Measurements from ENCODE around the gene MKS1. TPM values are rescaled to one million over a fixed set of nuclear protein-coding genes. Genes with fewer than 3 reads are reported as not detected.

MKS1 gene
- total RNA-seq, 1 experiment from 2014 or later = 24.8 TPM

- Histone ChIP-seq H4K8ac (replicated peaks; ENCODE audit: insufficient read length, low read depth, low read length) (no peak overlapping the region), H3K27me3 (ENCODE audit: insufficient read depth, low read length) (no peaks in the 10 kb centered on the region), H3K23ac (ENCODE audit: insufficient read length, low read depth, low read length) (no peak overlapping the region), H3K4ac (ENCODE audit: low read depth, low read length) (no peak overlapping the region), H3K23me2 (ENCODE audit: insufficient read length, low read depth, low read length, poor library complexity, severe bottlenecking) (peaks cover 7% of the 10 kb centered on the region), H2BK20ac (ENCODE audit: low read depth, low read length, poor library complexity, severe bottlenecking) (no peak overlapping the region), H2BK120ac (ENCODE audit: low read depth, low read length, poor library complexity, severe bottlenecking) (no peak overlapping the region), H2AFZ (ENCODE audit: low read length) (no peak overlapping the region), H2BK15ac (ENCODE audit: low read depth, low read length) (no peak overlapping the region), H2AK5ac (ENCODE audit: insufficient read length, low read length) (no peak overlapping the region), H3K79me1 (ENCODE audit: insufficient read depth, low read depth, low read length, poor library complexity, severe bottlenecking) (no peaks in the 10 kb centered on the region), H3K9ac (ENCODE audit: extremely low read depth, insufficient read length, low read length) (no peak overlapping the region), H3K4me2 (ENCODE audit: insufficient read depth, insufficient read length, low read length) (peak overlapping the region; percentile 94), H3K56ac (ENCODE audit: insufficient read length, low read depth, low read length) (no peak overlapping the region), H3K79me2 (ENCODE audit: insufficient read depth, low read length) (no peaks in the 10 kb centered on the region), H3K18ac (ENCODE audit: insufficient read length, low read depth, low read length) (no peak overlapping the region), H4K20me1 (ENCODE audit: control insufficient read depth, insufficient read depth, insufficient read length) (no peaks in the 10 kb centered on the region), H2BK5ac (ENCODE audit: insufficient read length, low read length) (no peak overlapping the region), H3T11ph (ENCODE audit: low read length) (no peak overlapping the region), H3K9me3 (ENCODE audit: control insufficient read depth, low read depth, low read length) (no peaks in the 10 kb centered on the region), H2BK12ac (ENCODE audit: insufficient read length, low read depth, low read length) (no peak overlapping the region), H3K14ac (ENCODE audit: insufficient read depth, low read length) (no peak overlapping the region), H4K91ac (ENCODE audit: insufficient read length, low read depth, low read length) (no peak overlapping the region), H3K4me1 (ENCODE audit: insufficient read depth, low read length) (no peaks in the 10 kb centered on the region; the same call in 1 of the 2 replicates), H4K5ac (ENCODE audit: insufficient read length, low read depth, low read length) (no peak overlapping the region), H3K27ac (ENCODE audit: insufficient read length, low read depth, low read length) (no peak overlapping the region)
- Mint-ChIP-seq H3K9me3 (no peaks in the 10 kb centered on the region; a peak in 2 of 5 replicates), H3K4me3 (peak overlapping the region; percentile 94 to 97), H3K36me3 (ENCODE audit: insufficient read depth in 1 of 3, low read depth in 3 of 3) (peaks cover 0 to 16% (median 11%) of the 10 kb centered on the region in 3 experiments; a peak in 4 of 7 replicates), H3K27me3 (ENCODE audit: low read depth) (peaks cover 12% of the 10 kb centered on the region; the same call in 1 of the 2 replicates), H3K4me1 (peaks cover 9 to 13% of the 10 kb centered on the region in 2 experiments), H3K27ac (no peak overlapping the region)
- WGBS (ENCODE audit: extremely low coverage, insufficient read length, low lambda C conversion rate) = no CpG with 5 or more reads among the region's 7 CpGs
- DNase-seq = no peak
- TF ChIP-seq CTCF (conservative IDR thresholded peaks at IDR 0.05) = no peak
Measured at GRCh38 chr17:58219789-58220183, 731 bp upstream of the MKS1 start.
